HG03095 (cell line): ENCODE measurements around the gene LRRC3B.
"Not testable (repeated sequence)": the region's sequence is repeated elsewhere in the genome, so short reads cannot be mapped to it uniquely, and the experiment has no call there.

Source experiments
- ATAC-seq: cut with Tn5 transposase; IDR thresholded peaks from one replicate; pipeline ENCODE4 v1.9.1; 2021; ENCODE audit warnings: moderate library complexity; ENCODE audit not compliant: unreplicated experiment

The LRRC3B gene

GRCh38 chr3:26622621-26623418, at the start of gene LRRC3B:
TSS of gene LRRC3B (plus strand) at chr3:26622772. CDS start at chr3:26709673, 86,901 bp downstream.
- no peak for ATAC-seq

- no peak for ATAC-seq
These were observed 47.8 kb upstream of the LRRC3B start for GRCh38 chr3:26574766-26575165.

- ATAC-seq: no peak
These were observed 43.5 kb upstream of the LRRC3B start for GRCh38 chr3:26579116-26579515.

- no peak for ATAC-seq
These were observed 35.0 kb upstream of the LRRC3B start for GRCh38 chr3:26587571-26587970.

GRCh38 chr3:26588931-26589330, 33.6 kb upstream of the LRRC3B start:
- ATAC-seq: no peak

- no peak for ATAC-seq
These were observed 32.9 kb upstream of the LRRC3B start for GRCh38 chr3:26589678-26590077.

- ATAC-seq: no peak
These were observed 31.6 kb upstream of the LRRC3B start for GRCh38 chr3:26590919-26591484.

- ATAC-seq: no peak
These were observed 30.6 kb upstream of the LRRC3B start for GRCh38 chr3:26591926-26592325.

GRCh38 chr3:26592451-26592850, 30.1 kb upstream of the LRRC3B start:
- ATAC-seq: no peak

- no peak for ATAC-seq
These were observed 26.2 kb upstream of the LRRC3B start for GRCh38 chr3:26596335-26596734.

GRCh38 chr3:26603311-26603710, 19.3 kb upstream of the LRRC3B start:
- not testable (repeated sequence) for ATAC-seq

GRCh38 chr3:26603771-26604170, 18.8 kb upstream of the LRRC3B start:
- not testable (repeated sequence) for ATAC-seq

GRCh38 chr3:26614006-26614685, 8.4 kb upstream of the LRRC3B start:
- ATAC-seq: no peak

GRCh38 chr3:26621176-26621575, 1.4 kb upstream of the LRRC3B start:
- ATAC-seq: no peak

- no peak for ATAC-seq
These were observed 509 bp upstream of the LRRC3B start for GRCh38 chr3:26621906-26622620.

- ATAC-seq: no peak
These were observed 1.0 kb downstream of the LRRC3B start for GRCh38 chr3:26623419-26624208.

GRCh38 chr3:26624209-26624765, 1.7 kb downstream of the LRRC3B start:
- no peak for ATAC-seq

GRCh38 chr3:26625187-26625586, 2.6 kb downstream of the LRRC3B start:
- no peak for ATAC-seq

GRCh38 chr3:26627080-26627479, 4.5 kb downstream of the LRRC3B start:
- ATAC-seq: no peak

GRCh38 chr3:26628915-26629314, 6.3 kb downstream of the LRRC3B start:
- no peak for ATAC-seq
